Left ventricle myocardium superior (tissue), 1 donor: Measurements from ENCODE around the gene XIRP1. TPM values are rescaled to one million over a fixed set of nuclear protein-coding genes. Genes with fewer than 3 reads are reported as not detected.

Experiments
- ATAC-seq: fragments of 200-7000 bp; cut with Tn5 transposase; one replicate; pipeline ENCODE4 v1.9.1; 2020; ENCODE audit warnings: mild to moderate bottlenecking, moderate library complexity
- DNase-seq: peaks from one replicate; pipeline ENCODE4 v3.0.0-alpha.2; 2020
- intact Hi-C: fragments of 100-400 bp; cut with micrococcal nuclease; formaldehyde crosslinking; loops from one replicate; pipeline ENCODE4 v1.11.0; 2022
- total RNA-seq: library from RNA; stranded (reverse); fragmentation: NEBNext Ultra II Directional; extraction: Animal tissue kit (Norgen Biotek cat#: 25700); gene quantifications from one replicate; pipeline ENCODE4 v1.2.1, GENCODE V29; 2021
- donor health status: DM: no; HTN: yes; CAD: no; lungs with severe emphysema.

The XIRP1 gene
- total RNA-seq, 1 donor from 2014 or later: 263 TPM

GRCh38 chr3:39212665-39213064 is 20.3 kb upstream of the XIRP1 start:
- intact Hi-C loops: no loop called here
- DNase-seq (no peak), ATAC-seq (no peak)

GRCh38 chr3:39211332-39212130 is 19.1 kb upstream of the XIRP1 start:
- ATAC-seq: no peak
- DNase-seq: no peak
- intact Hi-C loops: no loop called here

GRCh38 chr3:39210078-39210477 is 17.7 kb upstream of the XIRP1 start:
- intact Hi-C loops: no loop called here
- DNase-seq: no peak
- ATAC-seq: no peak

- intact Hi-C loops: loop anchor here (5.0 kb wide), 1 partner anchor 78 kb away; no protein-coding TSS in a partner anchor
- no peak for ATAC-seq
- DNase-seq: no peak
These were observed 17.1 kb upstream of the XIRP1 start for GRCh38 chr3:39209329-39209970.

- DNase-seq: peak; percentile 53
- intact Hi-C loops: loop anchor here (5.0 kb wide), 1 partner anchor 79 kb away; no protein-coding TSS in a partner anchor
- ATAC-seq: peak; percentile 94
These were observed 16.2 kb upstream of the XIRP1 start for GRCh38 chr3:39208463-39209055.

GRCh38 chr3:39207361-39208186 is 15.2 kb upstream of the XIRP1 start:
- ATAC-seq (no peak), DNase-seq (no peak)
- intact Hi-C loops: loop anchor here (5.0 kb wide), 1 partner anchor 80 kb away; no protein-coding TSS in a partner anchor

- intact Hi-C loops: loop anchor here (5.0 kb wide), 1 partner anchor 81 kb away; no protein-coding TSS in a partner anchor
- no peak for ATAC-seq
- no peak for DNase-seq
These were observed 13.6 kb upstream of the XIRP1 start for GRCh38 chr3:39205919-39206516.

GRCh38 chr3:39205131-39205530 is 12.7 kb upstream of the XIRP1 start:
- intact Hi-C loops: loop anchor here (5.0 kb wide), 1 partner anchor 82 kb away; no protein-coding TSS in a partner anchor
- ATAC-seq (no peak), DNase-seq (no peak)

- ATAC-seq (no peak), DNase-seq (no peak)
- intact Hi-C loops: no loop called here
These were observed 11.5 kb upstream of the XIRP1 start for GRCh38 chr3:39203860-39204259.

GRCh38 chr3:39203402-39203801 is 11.0 kb upstream of the XIRP1 start:
- intact Hi-C loops: no loop called here
- DNase-seq (no peak), ATAC-seq (no peak)

GRCh38 chr3:39202094-39202493 is 9.7 kb upstream of the XIRP1 start:
- intact Hi-C loops: no loop called here
- ATAC-seq (no peak), DNase-seq (no peak)

- intact Hi-C loops: loop anchor here (10.0 kb wide), 1 partner anchor 72 kb away; no protein-coding TSS in a partner anchor
- ATAC-seq: peak; percentile 1
These were observed 4.4 kb upstream of the XIRP1 start for GRCh38 chr3:39196671-39197356.

GRCh38 chr3:39196034-39196433 is 3.6 kb upstream of the XIRP1 start:
- ATAC-seq (no peak), DNase-seq (no peak)
- intact Hi-C loops: loop anchor here (10.0 kb wide), 1 partner anchor 71 kb away; no protein-coding TSS in a partner anchor

More at GRCh38 chr3:39196671-39197356, 4.4 kb upstream of the XIRP1 start:
- DNase-seq: peak; percentile 47

- DNase-seq (peak; percentile 49), ATAC-seq (peak; percentile 54)
- intact Hi-C loops: loop anchor here (10.0 kb wide), 1 partner anchor 69 kb away; no protein-coding TSS in a partner anchor
These were observed 996 bp upstream of the XIRP1 start for GRCh38 chr3:39193391-39193790.

- ATAC-seq (peak; percentile 12), DNase-seq (peak; percentile 51)
- intact Hi-C loops: loop anchor here (10.0 kb wide), 1 partner anchor 67 kb away; no protein-coding TSS in a partner anchor
These were observed 622 bp downstream of the XIRP1 start for GRCh38 chr3:39191773-39192172.

- intact Hi-C loops: loop anchor here (10.0 kb wide), 1 partner anchor 66 kb away; no protein-coding TSS in a partner anchor
- peak; percentile 13 for ATAC-seq
- DNase-seq: no peak
These were observed 1.3 kb downstream of the XIRP1 start for GRCh38 chr3:39191111-39191510.

GRCh38 chr3:39190281-39191025 is 1.9 kb downstream of the XIRP1 start:
- peak; percentile 48 for DNase-seq
- ATAC-seq: peak; percentile 47
- intact Hi-C loops: loop anchor here (10.0 kb wide), 1 partner anchor 66 kb away; no protein-coding TSS in a partner anchor
